GM18508 (cell line): Measurements from ENCODE around the gene BEND6.
"Not testable (repeated sequence)": the region's sequence is repeated elsewhere in the genome, so short reads cannot be mapped to it uniquely, and the experiment has no call there.

Experiments used
- ATAC-seq: cut with Tn5 transposase; IDR thresholded peaks from one replicate; pipeline ENCODE4 v1.9.1; 2021; ENCODE audit warnings: moderate number of reproducible peaks; ENCODE audit not compliant: insufficient read depth, unreplicated experiment

Gene BEND6

GRCh38 chr6:57024321-57024720, 69.4 kb downstream of the BEND6 start:
- no peak for ATAC-seq

- ATAC-seq, result no peak
Measured at GRCh38 chr6:57024775-57025174, 69.9 kb downstream of the BEND6 start.

DNA sequence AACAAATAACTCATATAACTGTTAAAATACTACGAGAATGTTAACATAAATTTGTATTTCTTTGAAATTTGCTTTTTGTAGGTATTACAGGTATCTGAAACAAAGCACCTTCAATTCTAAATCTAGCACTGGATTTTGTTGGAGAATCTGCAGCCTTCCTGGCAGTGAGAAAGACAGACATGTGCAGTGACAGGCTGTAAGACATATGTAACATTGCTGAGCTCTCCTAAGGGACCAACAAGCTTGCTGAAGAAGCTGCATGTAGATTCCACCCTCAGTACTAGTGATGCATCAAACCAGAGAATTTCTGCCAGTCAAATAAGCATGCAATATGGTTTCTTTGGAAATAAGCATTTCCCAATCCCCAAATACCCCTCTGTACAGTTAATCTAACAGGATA, 71.1 kb downstream of the BEND6 start:
- ATAC-seq, result no peak

GRCh38 chr6:57027301-57027700, 72.4 kb downstream of the BEND6 start:
- no peak for ATAC-seq

GRCh38 chr6:57029213-57029612, 74.3 kb downstream of the BEND6 start:
- no peak for ATAC-seq

- no peak for ATAC-seq
Measured at GRCh38 chr6:57033228-57033627, 78.3 kb downstream of the BEND6 start.

- ATAC-seq, result no peak
Measured at GRCh38 chr6:57035549-57035948, 80.6 kb downstream of the BEND6 start.

DNA sequence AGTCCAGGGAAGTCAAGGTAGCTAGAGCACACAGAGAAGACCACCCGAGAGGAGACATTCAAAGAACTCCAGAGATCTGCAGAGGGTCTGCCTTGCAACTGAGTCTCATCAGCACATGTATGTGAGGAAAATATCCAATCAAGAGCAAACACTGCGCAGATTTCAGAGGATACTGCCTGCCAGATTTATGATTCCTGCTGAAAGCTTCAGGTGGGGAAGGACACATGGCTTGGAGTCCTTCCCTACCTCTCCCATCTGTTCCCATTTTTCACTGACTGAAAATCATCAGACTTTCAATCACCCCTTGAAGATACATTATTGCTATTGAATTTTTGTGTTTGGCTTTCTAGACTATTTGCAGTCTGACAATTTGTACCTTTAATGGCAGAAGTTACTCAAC, 84.0 kb downstream of the BEND6 start:
- no peak for ATAC-seq

DNA sequence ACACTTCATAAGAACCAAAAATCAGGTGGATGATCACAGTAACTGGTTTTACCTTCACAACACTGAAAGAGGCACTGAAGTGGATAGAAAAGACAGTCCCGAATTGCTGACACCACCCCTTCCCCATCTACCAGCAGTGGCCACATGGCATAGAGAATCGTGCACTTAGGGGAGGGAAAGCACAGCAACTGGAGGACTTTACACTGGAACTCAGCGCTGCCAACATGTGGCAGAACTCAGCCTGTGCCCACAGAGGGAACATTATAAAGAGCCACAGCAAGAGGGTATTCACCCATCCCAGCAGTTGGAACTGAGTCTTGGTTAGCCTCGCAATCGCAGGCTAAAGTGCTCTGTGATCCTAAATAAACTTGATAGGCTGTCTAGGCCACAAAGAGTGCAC, 85.1 kb downstream of the BEND6 start:
- no peak for ATAC-seq

DNA sequence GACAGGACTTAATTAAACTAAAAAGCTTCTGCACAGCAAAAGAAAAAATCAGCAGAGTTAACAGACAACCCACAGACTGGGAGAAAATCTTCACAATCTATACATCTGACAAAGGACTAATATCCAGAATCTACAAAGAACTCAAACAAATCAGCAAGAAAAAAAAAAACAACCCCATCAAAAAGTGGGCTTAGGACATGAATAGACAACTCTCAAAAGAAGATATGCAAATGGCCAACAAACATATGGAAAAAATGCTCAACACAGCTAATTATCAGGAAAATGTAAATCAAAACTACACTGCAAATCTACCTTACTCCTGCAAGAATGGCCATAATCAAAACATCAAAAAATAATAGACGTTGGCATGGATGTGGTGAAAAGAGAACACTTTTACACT, 89.2 kb downstream of the BEND6 start:
- not testable (repeated sequence) for ATAC-seq

DNA sequence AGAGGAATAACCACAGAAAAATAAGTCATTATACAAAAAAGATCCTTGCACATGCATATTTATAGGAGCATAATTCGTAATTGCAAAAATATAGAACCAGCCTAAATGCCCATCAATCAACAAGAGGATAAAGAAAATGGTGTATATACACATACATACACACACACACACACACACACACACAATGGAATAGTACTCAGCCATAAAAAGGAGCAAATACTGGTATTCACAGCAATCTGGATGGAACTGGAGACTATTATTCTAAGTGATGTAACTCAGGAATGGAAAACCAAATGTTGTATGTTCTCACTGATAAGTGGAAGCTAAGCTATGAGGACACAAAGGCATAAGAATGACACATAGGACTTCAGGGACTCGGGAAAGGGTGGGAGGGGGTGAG, 89.7 kb downstream of the BEND6 start:
- no peak for ATAC-seq

DNA sequence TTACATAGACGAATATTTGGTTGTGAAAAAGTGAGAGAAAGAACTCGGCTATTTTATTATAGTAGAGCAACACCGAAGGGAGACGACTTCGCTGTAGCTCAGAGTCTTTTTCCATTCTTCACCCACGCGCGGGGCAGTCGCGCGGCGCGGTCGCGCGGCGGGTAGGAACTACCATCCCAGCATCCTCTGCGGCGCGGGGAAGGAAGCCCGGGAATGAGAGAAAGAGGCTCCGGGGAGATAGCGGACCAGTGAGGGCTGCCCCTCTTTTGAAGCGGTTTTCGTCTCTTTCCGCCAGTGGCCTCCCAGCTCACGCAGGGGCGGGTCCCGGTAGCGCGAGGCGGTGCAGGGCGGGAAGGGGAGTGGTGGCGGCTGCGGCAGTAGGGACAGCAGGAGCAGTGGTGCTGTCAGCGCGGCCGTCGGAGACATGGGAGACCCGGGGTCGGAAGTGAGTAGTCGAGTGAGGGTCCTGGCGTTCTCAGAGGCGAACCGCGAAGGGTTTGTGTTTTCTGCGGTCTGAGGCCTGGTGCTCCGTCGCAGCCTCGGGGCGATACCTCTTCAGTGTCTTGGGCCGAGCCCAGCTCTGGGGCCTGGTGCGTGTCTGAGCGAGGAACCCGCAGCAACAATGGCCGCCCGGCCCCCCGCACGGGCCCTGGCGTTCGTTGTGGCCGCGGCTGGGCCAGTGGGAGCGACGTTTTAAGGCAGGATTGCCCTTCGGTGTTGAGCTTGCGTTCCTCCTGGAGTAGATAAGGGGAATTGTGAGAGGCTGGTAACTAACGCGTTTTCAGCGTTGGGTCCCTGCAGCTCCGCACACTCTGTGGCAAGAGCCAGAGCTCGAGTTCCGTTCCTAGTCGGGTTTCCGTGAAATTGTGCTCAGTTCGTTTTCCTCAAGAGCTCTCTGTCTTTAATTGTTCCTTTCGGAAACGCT, 91.7 kb downstream of the BEND6 start, which contains the start of gene KIAA1586:
Gene KIAA1586, plus strand, starts transcription at position 362 of the 925 bp plus-strand sequence. Its CDS starts 63 bp downstream, at position 425.
- ATAC-seq, result peak; percentile 82

DNA sequence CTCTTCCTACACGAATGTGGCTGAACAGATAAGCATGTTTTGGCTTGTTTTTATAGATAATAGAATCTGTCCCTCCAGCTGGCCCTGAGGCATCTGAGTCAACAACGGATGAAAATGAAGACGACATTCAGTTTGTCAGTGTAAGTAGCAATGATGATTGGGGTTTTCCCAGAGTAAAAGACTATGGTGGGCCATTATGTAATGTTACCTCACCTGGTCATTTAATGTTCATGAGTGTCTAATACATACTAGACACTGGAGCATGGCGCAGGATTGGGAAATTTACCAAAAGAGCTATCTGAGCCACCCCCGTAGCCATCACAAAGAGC, 92.3 kb downstream of the BEND6 start:
- peak; percentile 14 for ATAC-seq

GRCh38 chr6:57047859-57048258, 93.0 kb downstream of the BEND6 start:
- ATAC-seq, result not testable (repeated sequence)

GRCh38 chr6:57048577-57048976, 93.7 kb downstream of the BEND6 start:
- ATAC-seq, result no peak

- ATAC-seq, result no peak
Measured at GRCh38 chr6:57063847-57064246, 108.9 kb downstream of the BEND6 start.

DNA sequence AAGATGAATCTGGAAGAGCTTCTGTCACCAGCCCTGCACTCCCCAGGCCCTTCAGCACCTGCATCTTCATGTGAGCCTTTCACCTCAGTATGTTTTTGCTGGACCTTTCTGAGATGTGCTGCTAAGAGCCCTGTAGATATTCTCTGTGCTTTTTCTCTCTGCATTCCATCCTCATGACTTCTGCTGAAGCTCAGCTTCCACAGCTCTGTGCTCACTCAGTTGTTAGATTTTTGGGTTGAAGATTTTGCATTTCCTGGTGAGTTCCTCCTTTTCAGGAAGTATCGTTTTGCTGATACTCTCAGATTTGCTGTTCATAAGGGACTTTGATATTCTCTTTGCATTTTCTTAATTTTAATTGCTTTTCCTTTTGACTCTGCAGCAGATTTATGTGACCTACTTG, 109.9 kb downstream of the BEND6 start:
- no peak for ATAC-seq

GRCh38 chr6:57068061-57068460, 113.2 kb downstream of the BEND6 start:
- no peak for ATAC-seq

- ATAC-seq, result no peak
Measured at GRCh38 chr6:57069228-57069627, 114.3 kb downstream of the BEND6 start.

DNA sequence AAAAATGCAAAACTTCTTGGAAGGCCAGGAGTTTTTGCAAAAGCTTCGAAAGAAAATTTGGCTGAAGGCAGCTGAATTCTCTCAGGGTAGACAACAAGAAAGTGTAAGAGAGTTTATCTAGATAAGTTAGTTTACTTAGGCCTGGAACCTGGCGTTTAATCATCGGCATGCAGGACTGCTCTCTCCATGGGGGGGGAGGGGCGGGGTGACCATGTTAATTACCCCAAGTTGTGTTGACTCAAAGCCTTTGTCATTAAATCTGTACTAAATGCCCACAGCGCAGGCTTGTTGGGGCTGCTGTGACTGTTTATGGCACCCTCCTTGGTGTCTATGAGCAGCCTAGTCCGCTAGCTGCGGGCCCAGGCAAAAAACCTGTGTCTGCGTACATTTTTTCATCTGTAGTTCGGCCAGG, 115.0 kb downstream of the BEND6 start:
- ATAC-seq, result no peak

GRCh38 chr6:57072108-57072507, 117.2 kb downstream of the BEND6 start:
- ATAC-seq, result no peak

DNA sequence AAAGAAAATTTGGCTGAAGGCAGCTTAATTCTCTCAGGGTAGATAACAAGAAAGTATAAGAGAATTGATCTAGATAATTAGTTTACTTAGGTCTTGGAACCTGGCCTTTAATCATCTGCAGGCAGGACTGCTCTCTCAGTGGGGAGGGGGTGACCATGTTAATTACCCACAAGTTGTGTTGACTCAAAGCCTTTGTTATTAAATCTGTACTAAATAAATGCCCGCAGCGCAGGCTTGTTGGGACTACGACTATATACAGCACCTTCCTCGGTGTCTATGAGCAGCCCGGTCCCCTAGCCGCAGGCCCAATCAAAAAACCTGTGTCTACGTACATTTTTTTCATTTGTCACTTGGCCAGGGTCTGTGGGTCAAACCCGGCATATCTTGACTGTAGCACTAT, 119.5 kb downstream of the BEND6 start:
- ATAC-seq, result no peak
